HepG2 (cell line): ENCODE data around the gene ABHD17C. TPM values are rescaled to one million over a fixed set of nuclear protein-coding genes. Genes with fewer than 3 reads are reported as not detected.

Experiments used
- ATAC-seq: fragments of 200-7000 bp; cut with Tn5 transposase; 3 replicates; pipeline ENCODE4 v1.9.1; 2020; ENCODE audit warnings: mild to moderate bottlenecking, moderate library complexity
- BruUV-seq: library from RNA; stranded (reverse); fragments of 400-500 nt; replicated peaks from 2 replicates; lab custom pipeline; 2021; lab: Mats Ljungman, UMichigan
- CTCF ChIA-PET: fragments of 300-600 bp; formaldehyde crosslinking; extraction: SDS; loops from one replicate; lab custom pipeline; 2021; ENCODE audit warnings: low total read pairs, inconsistent platforms, low intra/inter-chr PET ratio; lab: Yijun Ruan, JAX
- POLR2A ChIA-PET: fragments of 350-600 bp; sonication (Branson Sonifier 250); formaldehyde crosslinking; loops from one replicate; lab custom pipeline; 2020; ENCODE audit warnings: antibody characterized with exemption, inconsistent platforms; lab: Yijun Ruan, JAX
- DNase-seq: peaks from one replicate; pipeline ENCODE4 v3.0.0-alpha.2; 2015; ENCODE audit warnings: low spot score
- FAIRE-seq: peaks from 3 replicates; lab custom pipeline; 2011; peaks lifted over from hg19 to GRCh38; lab: Jason Lieb, UNC
- H2AFZ ChIP-seq: one replicate; pipeline ENCODE4 v1.6.1; 2011; ENCODE audit warnings: low read length, inconsistent platforms
- H3K27ac ChIP-seq: fragments of 300-600 bp; 3 replicates; pipeline ENCODE4 v1.8.0; 2011; ENCODE audit warnings: mixed run types, mild to moderate bottlenecking, mixed read lengths, low read length, inconsistent platforms; ENCODE audit not compliant: insufficient read depth; ENCODE audit errors: extremely low read length
- H3K27me3 ChIP-seq, 2 experiments: fragments of 200-600 bp in 1 of 2; 2 replicates in 1 of 2; 3 replicates in 1 of 2; pipeline versions ENCODE4 v1.6.0 to v1.8.0; 2011; ENCODE audit warnings: low read length in 2 of 2, mild to moderate bottlenecking in 2 of 2, moderate library complexity in 2 of 2, inconsistent platforms in 1 of 2; ENCODE audit not compliant: insufficient read depth in 2 of 2, control insufficient read depth in 1 of 2
- H3K36me3 ChIP-seq, 2 experiments: fragments of 200-600 bp in 1 of 2; replicated peaks in 1 of 2; 2 replicates in 1 of 2; 3 replicates in 1 of 2; pipeline versions ENCODE4 v1.5.1 to v1.8.0; 2011; ENCODE audit warnings: low read length in 2 of 2, inconsistent platforms in 1 of 2; ENCODE audit not compliant: insufficient read depth in 2 of 2, control insufficient read depth in 1 of 2
- H3K4me1 ChIP-seq: 2 replicates; pipeline ENCODE4 v1.5.1; 2012; ENCODE audit warnings: low read length, inconsistent platforms; ENCODE audit not compliant: insufficient read depth
- H3K4me2 ChIP-seq: 2 replicates; pipeline ENCODE4 v1.6.0; 2011; ENCODE audit warnings: low read depth, low read length, inconsistent platforms
- H3K4me3 ChIP-seq, 3 experiments: fragments of 200-600 bp in 1 of 3; sonication (generic), shearing (Covaris generic) in 1 of 3; replicated peaks in 1 of 3; 2 replicates each; pipeline ENCODE4 v1.5.1; 2011 to 2016; ENCODE audit warnings: low read length in 3 of 3, inconsistent platforms in 2 of 3, low read depth in 2 of 3, mild to moderate bottlenecking in 2 of 3, control low read depth in 1 of 3, mixed read lengths in 1 of 3; ENCODE audit not compliant: insufficient read depth in 1 of 3
- H3K79me2 ChIP-seq: one replicate; pipeline ENCODE4 v1.6.1; 2011; ENCODE audit warnings: low read length, inconsistent platforms; ENCODE audit not compliant: insufficient read depth
- H3K9ac ChIP-seq: 2 replicates; pipeline ENCODE4 v1.6.0; 2011; ENCODE audit warnings: mild to moderate bottlenecking, low read depth, low read length, inconsistent platforms; ENCODE audit not compliant: insufficient read depth
- H3K9me3 ChIP-seq: 2 replicates; pipeline ENCODE4 v1.5.1; 2012; ENCODE audit warnings: mild to moderate bottlenecking, low read length
- H4K20me1 ChIP-seq: 2 replicates; pipeline ENCODE4 v1.6.0; 2011; ENCODE audit warnings: inconsistent platforms, mild to moderate bottlenecking, low read length, moderate library complexity; ENCODE audit not compliant: insufficient read depth
- CENPBD1 ChIP-seq: sonication (generic); formaldehyde crosslinking; IDR thresholded peaks from 2 replicates; pipeline ENCODE4 v1.8.0; 2022; ENCODE audit warnings: missing genetic modification reagents, low read depth, mild to moderate bottlenecking, borderline replicate concordance
- HIVEP1 ChIP-seq: sonication (generic); formaldehyde crosslinking; IDR thresholded peaks from 2 replicates; pipeline ENCODE4 v1.4.0; 2020; ENCODE audit warnings: mild to moderate bottlenecking, missing genetic modification reagents
- IRF9 ChIP-seq: sonication (generic); formaldehyde crosslinking; IDR thresholded peaks from 2 replicates; pipeline ENCODE4 v1.8.0; 2022; ENCODE audit warnings: missing genetic modification reagents, mild to moderate bottlenecking, borderline replicate concordance
- JUND ChIP-seq: sonication (generic); formaldehyde crosslinking; IDR thresholded peaks from 2 replicates; pipeline ENCODE4 v1.8.0; 2022; ENCODE audit warnings: mild to moderate bottlenecking, missing genetic modification reagents
- LBX2 ChIP-seq: sonication (generic); formaldehyde crosslinking; IDR thresholded peaks from 2 replicates; pipeline ENCODE4 v1.5.0; 2020; ENCODE audit warnings: missing genetic modification reagents, mild to moderate bottlenecking, borderline replicate concordance
- MATR3 ChIP-seq: sonication (generic); formaldehyde crosslinking; IDR thresholded peaks from 2 replicates; pipeline ENCODE4 v1.4.0; 2020; ENCODE audit warnings: missing genetic modification reagents
- NR2F6 ChIP-seq, 2 experiments: IDR thresholded peaks; 2 replicates each; pipeline ENCODE4 v1.6.1; 2016; ENCODE audit warnings: antibody characterized with exemption in 1 of 2, mild to moderate bottlenecking in 1 of 2
- POLR2AphosphoS2 ChIP-seq: IDR thresholded peaks from 2 replicates; pipeline ENCODE4 v1.6.1; 2011; ENCODE audit warnings: low read depth, low read length, improper control_type of control experiment
- ZFP36L2 ChIP-seq: sonication (generic); formaldehyde crosslinking; IDR thresholded peaks from 2 replicates; pipeline ENCODE4 v1.4.0; 2020; ENCODE audit warnings: missing genetic modification reagents
- ZNF615 ChIP-seq: sonication (generic); formaldehyde crosslinking; IDR thresholded peaks from 2 replicates; pipeline ENCODE4 v1.5.0; 2020; ENCODE audit warnings: mild to moderate bottlenecking, missing genetic modification reagents, borderline replicate concordance
- ZNF710 ChIP-seq: sonication (generic); formaldehyde crosslinking; IDR thresholded peaks from 2 replicates; pipeline ENCODE4 v1.5.0; 2020; ENCODE audit warnings: mild to moderate bottlenecking, missing genetic modification reagents, borderline replicate concordance
- whole genome bisulfite sequencing: methylation state at CpG from one replicate; pipeline ENCODE4 v1.1.6; 2017; ENCODE audit warnings: low lambda C conversion rate; 5-methylcytosine and 5-hydroxymethylcytosine counted together
- in situ Hi-C: cut with HindIII; loops from 2 replicates; pipeline ENCODE4 v1.10.0; 2017; ENCODE audit warnings: low pct_unique_long_range_greater_than_20kb; ENCODE audit not compliant: extremely low pct_ligation_motif_present
- intact Hi-C: fragments of 100-400 bp; cut with micrococcal nuclease; formaldehyde crosslinking; loops from one replicate; pipeline ENCODE4 v1.10.0; 2022; ENCODE audit not compliant: unreplicated experiment
- polyA plus RNA-seq, 8 experiments: library from polyadenylated mRNA; depleted of rRNA in 3 of 8; stranded (reverse) in 7 of 8; unstranded in 1 of 8; fragments of >200 nt; fragmentation: Illumina TruSeq in 4 of 8; extraction: Trizol in 4 of 8; gene quantifications; 2 replicates each; pipeline versions ENCODE4 v1.2.1 to v1.2.3, GENCODE V29; 2011 to 2016; ENCODE audit warnings: low read depth in 4 of 8, missing spikeins in 1 of 8, mixed read lengths in 1 of 8; ENCODE audit not compliant: insufficient read depth in 1 of 8
- total RNA-seq, 5 experiments: library from RNA; depleted of rRNA; stranded (reverse); fragments of >200 nt; fragmentation: Illumina TruSeq; extraction: Trizol; gene quantifications; 2 replicates each; pipeline ENCODE4 v1.2.3, GENCODE V29; 2016; ENCODE audit warnings: low read depth in 1 of 5

The ABHD17C gene
- total and polyA plus RNA-seq, 2 of the 13 experiments (the other 11 are each of a cell fraction or from before 2014, with no cell fraction given): 2.9 to 3.9 TPM

GRCh38 chr15:80730926-80731325 lies 35.8 kb downstream of the ABHD17C start:
- H3K27me3 ChIP-seq: no peaks in the 10 kb centered on the region
- BruUV-seq: no TSS peak
- H2AFZ ChIP-seq: no peak overlapping the region
- in situ Hi-C loops: no loop called here
- H3K4me2 ChIP-seq: no peak overlapping the region
- no peak for FAIRE-seq
- no peak for DNase-seq
- ChIA-PET POLR2A (no interaction called here), CTCF (no interaction called here)
- TF ChIP-seq LBX2 (CRISPR knock-in tag): no peak
- TF ChIP-seq ZFP36L2: no peak
- TF ChIP-seq HIVEP1 (CRISPR knock-in tag): no peak
- 97% methylated on average over 6 of the region's 6 CpGs for WGBS
- no peak for ATAC-seq
- no peaks in the 10 kb centered on the region for H3K36me3 ChIP-seq
- H3K79me2 ChIP-seq: no peaks in the 10 kb centered on the region
- H3K27ac ChIP-seq: no peak overlapping the region
- peaks cover 11% of the 10 kb centered on the region for H3K4me1 ChIP-seq
- no peaks in the 10 kb centered on the region for H3K9me3 ChIP-seq
- no peak overlapping the region for H3K9ac ChIP-seq
- no peak overlapping the region for H3K4me3 ChIP-seq
- H4K20me1 ChIP-seq: no peaks in the 10 kb centered on the region
- intact Hi-C loops: no loop called here

- Histone ChIP-seq H2AFZ (no peak overlapping the region), H4K20me1 (no peaks in the 10 kb centered on the region), H3K27ac (no peak overlapping the region), H3K79me2 (no peaks in the 10 kb centered on the region), H3K9ac (no peak overlapping the region), H3K4me1 (peaks cover 17% of the 10 kb centered on the region), H3K36me3 (no peaks in the 10 kb centered on the region), H3K27me3 (no peaks in the 10 kb centered on the region), H3K9me3 (no peaks in the 10 kb centered on the region), H3K4me3 (no peak overlapping the region), H3K4me2 (no peak overlapping the region)
- POLR2A ChIA-PET: no interaction called here
- in situ Hi-C loops (no loop called here), intact Hi-C loops (no loop called here)
- CTCF ChIA-PET: no interaction called here
- BruUV-seq: no TSS peak
- FAIRE-seq (no peak), ATAC-seq (no peak), DNase-seq (no peak)
- WGBS: 93% methylated on average over 6 of the region's 6 CpGs
- TF ChIP-seq POLR2AphosphoS2 (no peak), NR2F6 (IDR thresholded peaks at IDR 0.05) (no peak), NR2F6 (CRISPR knock-in tag; IDR thresholded peaks at IDR 0.05) (no peak), IRF9 (no peak), JUND (CRISPR knock-in tag) (no peak), ZNF710 (CRISPR knock-in tag) (no peak), ZNF615 (CRISPR knock-in tag) (no peak), MATR3 (no peak), CENPBD1 (CRISPR knock-in tag) (no peak)
Observed at GRCh38 chr15:80732167-80732566, 37.1 kb downstream of the ABHD17C start.
